GF-D8 (cell line): ENCODE results near the gene ASB3.

ENCODE experiments used
- DNase-seq: peaks from one replicate; lab custom pipeline; 2025; lab: John Stamatoyannopoulos, UW

ASB3 gene

GRCh38 chr2:53646788-53647187 is 140.0 kb downstream of the ASB3 start:
- DNase-seq, result no peak

GRCh38 chr2:53641290-53641689 is 145.5 kb downstream of the ASB3 start:
- DNase-seq, result no peak

GRCh38 chr2:53640466-53640865 is 146.3 kb downstream of the ASB3 start:
- DNase-seq, result no peak

- no peak for DNase-seq
Measured at GRCh38 chr2:53636596-53636995, 150.2 kb downstream of the ASB3 start.

- DNase-seq, result no peak
Measured at GRCh38 chr2:53636109-53636508, 150.6 kb downstream of the ASB3 start.

GRCh38 chr2:53635694-53636093 is 151.1 kb downstream of the ASB3 start:
- DNase-seq, result no peak

GRCh38 chr2:53633441-53633840 is 153.3 kb downstream of the ASB3 start:
- DNase-seq, result no peak

GRCh38 chr2:53632714-53633113 is 154.0 kb downstream of the ASB3 start:
- no peak for DNase-seq

- DNase-seq, result no peak
Measured at GRCh38 chr2:53632126-53632460, 154.7 kb downstream of the ASB3 start.

- DNase-seq, result no peak
Measured at GRCh38 chr2:53631313-53632125, 155.2 kb downstream of the ASB3 start.

GRCh38 chr2:53630026-53630606 is 156.6 kb downstream of the ASB3 start:
- DNase-seq, result no peak

GRCh38 chr2:53629501-53629900 is 157.3 kb downstream of the ASB3 start:
- DNase-seq, result no peak

- DNase-seq, result no peak
Measured at GRCh38 chr2:53629001-53629400, 157.8 kb downstream of the ASB3 start.

- DNase-seq, result no peak
Measured at GRCh38 chr2:53622141-53622540, 164.6 kb downstream of the ASB3 start.

- no peak for DNase-seq
Measured at GRCh38 chr2:53620981-53621380, 165.8 kb downstream of the ASB3 start.
